ENCODE measurements around the gene SELENOO.

The SELENOO gene

GRCh38 chr22:50206599-50206998 lies 5.8 kb downstream of the SELENOO start:
- Histone ChIP-seq H3K27ac (no peak overlapping the region), H3K4me2 (ENCODE audit: low read length) (no peak overlapping the region), H3K4me3 (ENCODE audit: low read depth, low read length) (no peak overlapping the region), H3K9me3 (ENCODE audit: control insufficient read depth, low read length) (no peaks in the 10 kb centered on the region), H3K27me3 (ENCODE audit: control insufficient read depth, insufficient read depth, low read length) (no peaks in the 10 kb centered on the region), H3K79me2 (peaks cover 10% of the 10 kb centered on the region), H2AFZ (no peak overlapping the region), H3K36me3 (ENCODE audit: control insufficient read depth, insufficient read depth, low read length) (no peaks in the 10 kb centered on the region), H3K4me1 (peaks cover 2% of the 10 kb centered on the region), H3K9ac (no peak overlapping the region)
- TF ChIP-seq CTCF (IDR thresholded peaks at IDR 0.05): no peak

GRCh38 chr22:50207383-50208140 lies 6.8 kb downstream of the SELENOO start:
- Histone ChIP-seq H3K79me2 (peaks cover 10% of the 10 kb centered on the region), H3K4me3 (ENCODE audit: low read depth, low read length) (no peak overlapping the region), H3K27ac (no peak overlapping the region), H3K4me1 (peaks cover 2% of the 10 kb centered on the region), H3K4me2 (ENCODE audit: low read length) (no peak overlapping the region), H3K27me3 (ENCODE audit: control insufficient read depth, insufficient read depth, low read length) (no peaks in the 10 kb centered on the region), H2AFZ (no peak overlapping the region), H3K36me3 (ENCODE audit: control insufficient read depth, insufficient read depth, low read length) (no peaks in the 10 kb centered on the region), H3K9ac (no peak overlapping the region), H3K9me3 (ENCODE audit: control insufficient read depth, low read length) (no peaks in the 10 kb centered on the region)
- no peak for TF ChIP-seq CTCF (IDR thresholded peaks at IDR 0.05)

- peaks cover 7% of the 10 kb centered on the region for H3K79me2 ChIP-seq
- H3K36me3 ChIP-seq (ENCODE audit: control insufficient read depth, insufficient read depth, low read length): no peaks in the 10 kb centered on the region
- no peaks in the 10 kb centered on the region for H3K9me3 ChIP-seq (ENCODE audit: control insufficient read depth, low read length)
- H2AFZ ChIP-seq: no peak overlapping the region
- no peaks in the 10 kb centered on the region for H3K27me3 ChIP-seq (ENCODE audit: control insufficient read depth, insufficient read depth, low read length)
- H3K4me1 ChIP-seq: peaks cover 2% of the 10 kb centered on the region
- no peak for TF ChIP-seq CTCF (IDR thresholded peaks at IDR 0.05)
- no peak overlapping the region for H3K27ac ChIP-seq
- no peak overlapping the region for H3K4me3 ChIP-seq (ENCODE audit: low read depth, low read length)
- no peak overlapping the region for H3K4me2 ChIP-seq (ENCODE audit: low read length)
- H3K9ac ChIP-seq: no peak overlapping the region
Observed at GRCh38 chr22:50208430-50208938, 7.7 kb downstream of the SELENOO start.

GRCh38 chr22:50208939-50209892 lies 8.4 kb downstream of the SELENOO start:
- TF ChIP-seq CTCF (IDR thresholded peaks at IDR 0.05): no peak
- Histone ChIP-seq H3K4me1 (peaks cover 2% of the 10 kb centered on the region), H2AFZ (no peak overlapping the region), H3K4me2 (ENCODE audit: low read length) (no peak overlapping the region), H3K27ac (no peak overlapping the region), H3K79me2 (peaks cover 7% of the 10 kb centered on the region), H3K27me3 (ENCODE audit: control insufficient read depth, insufficient read depth, low read length) (no peaks in the 10 kb centered on the region), H3K9me3 (ENCODE audit: control insufficient read depth, low read length) (no peaks in the 10 kb centered on the region), H3K9ac (no peak overlapping the region), H3K36me3 (ENCODE audit: control insufficient read depth, insufficient read depth, low read length) (no peaks in the 10 kb centered on the region), H3K4me3 (ENCODE audit: low read depth, low read length) (no peak overlapping the region)

Data from parathyroid adenoma (tissue), 2 donors.